HG03460 (cell line): ENCODE results near the gene SAP30.

ENCODE experiments used
- ATAC-seq: cut with Tn5 transposase; IDR thresholded peaks from one replicate; pipeline ENCODE4 v1.9.1; 2021; ENCODE audit not compliant: unreplicated experiment

The SAP30 gene

GRCh38 chr4:173414456-173414855, 43.7 kb downstream of the SAP30 start:
- no peak for ATAC-seq

GRCh38 chr4:173415092-173415491, 44.3 kb downstream of the SAP30 start:
- ATAC-seq = no peak

- ATAC-seq = no peak
Measured at GRCh38 chr4:173415885-173416653, 45.3 kb downstream of the SAP30 start.

- no peak for ATAC-seq
Measured at GRCh38 chr4:173417833-173418232, 47.1 kb downstream of the SAP30 start.

GRCh38 chr4:173418639-173419038, 47.9 kb downstream of the SAP30 start:
- no peak for ATAC-seq

GRCh38 chr4:173420324-173420752, 49.6 kb downstream of the SAP30 start:
- ATAC-seq = no peak

GRCh38 chr4:173420801-173421200, 50.0 kb downstream of the SAP30 start:
- no peak for ATAC-seq

- ATAC-seq = no peak
Measured at GRCh38 chr4:173424899-173425805, 54.4 kb downstream of the SAP30 start.

GRCh38 chr4:173426064-173426463, 55.3 kb downstream of the SAP30 start:
- ATAC-seq = no peak
